ENCODE results near the gene SSR3.

GRCh38 chr3:156543043-156543555 lies 11.8 kb downstream of the SSR3 start:
- TF ChIP-seq POLR2A (IDR thresholded peaks at IDR 0.05) (no peak), CTCF (IDR thresholded peaks at IDR 0.05) (no peak), POLR2AphosphoS5 (IDR thresholded peaks at IDR 0.05) (no peak)

Measured in gastroesophageal sphincter (tissue), 3 donors.